Brain microvascular endothelial cell (primary cell): ENCODE data around the gene TM9SF4.

Experiments used
- DNase-seq: peaks from one replicate; pipeline ENCODE4 v3.0.0-alpha.2; 2020
- H3K27ac ChIP-seq: fragments of 250-450 bp; sonication (Bioruptor Pico); 2 replicates; pipeline ENCODE4 v1.5.1; 2020; ENCODE audit warnings: mild to moderate bottlenecking, moderate library complexity
- H3K27me3 ChIP-seq: fragments of 250-450 bp; sonication (Bioruptor Pico); replicated peaks from 2 replicates; pipeline ENCODE4 v1.5.1; 2020; ENCODE audit warnings: mild to moderate bottlenecking
- H3K36me3 ChIP-seq: fragments of 250-450 bp; sonication (Bioruptor Pico); replicated peaks from 2 replicates; pipeline ENCODE4 v1.5.1; 2020; ENCODE audit warnings: mild to moderate bottlenecking
- H3K4me3 ChIP-seq: 2 replicates; pipeline ENCODE4 v1.5.1; 2011; ENCODE audit warnings: low read depth, mild to moderate bottlenecking, control low read depth, low read length, moderate library complexity
- in situ Hi-C: cut with HindIII; loops from 2 replicates; pipeline ENCODE4 v1.10.0; 2017; ENCODE audit warnings: low sequenced_read_pairs, low pct_ligation_motif_present
- TF ChIP-seq, protein P1 (sequence below): IDR thresholded peaks from 2 replicates; pipeline ENCODE4 v1.5.1; 2011; ENCODE audit warnings: low read depth, mild to moderate bottlenecking, moderate library complexity, low read length, control low read depth, inconsistent platforms; ENCODE audit errors: missing control alignments

TM9SF4 gene

DNA sequence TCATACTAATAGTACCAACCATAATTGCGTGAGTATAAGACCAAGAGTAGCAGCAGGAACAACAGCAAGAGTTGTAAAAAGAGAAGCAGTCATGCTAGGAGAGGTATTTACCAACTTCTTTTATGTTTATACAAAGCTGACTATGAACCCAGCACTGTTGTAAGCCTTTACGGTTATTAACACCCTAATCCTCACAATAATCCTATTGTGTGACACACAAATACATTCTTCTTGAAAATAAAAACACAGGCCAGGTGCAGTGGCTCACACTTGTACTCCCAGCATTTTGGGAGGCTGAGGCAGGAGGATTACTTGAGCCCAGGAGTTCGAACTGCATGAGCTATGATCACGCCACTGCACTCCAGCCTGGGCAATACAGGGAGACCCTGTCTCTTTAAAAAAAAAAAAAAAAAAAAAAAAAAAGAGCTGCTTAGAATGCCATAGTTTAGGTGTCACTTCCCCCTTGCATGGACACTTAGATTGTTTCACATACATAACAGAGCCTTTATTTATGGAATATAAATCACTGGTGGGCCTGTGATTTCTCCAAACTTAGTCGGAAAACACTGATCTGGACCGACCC, 37.3 kb upstream of the TM9SF4 start:
- TF ChIP-seq, protein P1, sequence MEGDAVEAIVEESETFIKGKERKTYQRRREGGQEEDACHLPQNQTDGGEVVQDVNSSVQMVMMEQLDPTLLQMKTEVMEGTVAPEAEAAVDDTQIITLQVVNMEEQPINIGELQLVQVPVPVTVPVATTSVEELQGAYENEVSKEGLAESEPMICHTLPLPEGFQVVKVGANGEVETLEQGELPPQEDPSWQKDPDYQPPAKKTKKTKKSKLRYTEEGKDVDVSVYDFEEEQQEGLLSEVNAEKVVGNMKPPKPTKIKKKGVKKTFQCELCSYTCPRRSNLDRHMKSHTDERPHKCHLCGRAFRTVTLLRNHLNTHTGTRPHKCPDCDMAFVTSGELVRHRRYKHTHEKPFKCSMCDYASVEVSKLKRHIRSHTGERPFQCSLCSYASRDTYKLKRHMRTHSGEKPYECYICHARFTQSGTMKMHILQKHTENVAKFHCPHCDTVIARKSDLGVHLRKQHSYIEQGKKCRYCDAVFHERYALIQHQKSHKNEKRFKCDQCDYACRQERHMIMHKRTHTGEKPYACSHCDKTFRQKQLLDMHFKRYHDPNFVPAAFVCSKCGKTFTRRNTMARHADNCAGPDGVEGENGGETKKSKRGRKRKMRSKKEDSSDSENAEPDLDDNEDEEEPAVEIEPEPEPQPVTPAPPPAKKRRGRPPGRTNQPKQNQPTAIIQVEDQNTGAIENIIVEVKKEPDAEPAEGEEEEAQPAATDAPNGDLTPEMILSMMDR = no peak
- in situ Hi-C loops = no loop called here
- no peak overlapping the region for H3K27ac ChIP-seq
- DNase-seq = no peak
- H3K27me3 ChIP-seq = no peaks in the 10 kb centered on the region
- H3K4me3 ChIP-seq = no peak overlapping the region
- no peaks in the 10 kb centered on the region for H3K36me3 ChIP-seq

DNA sequence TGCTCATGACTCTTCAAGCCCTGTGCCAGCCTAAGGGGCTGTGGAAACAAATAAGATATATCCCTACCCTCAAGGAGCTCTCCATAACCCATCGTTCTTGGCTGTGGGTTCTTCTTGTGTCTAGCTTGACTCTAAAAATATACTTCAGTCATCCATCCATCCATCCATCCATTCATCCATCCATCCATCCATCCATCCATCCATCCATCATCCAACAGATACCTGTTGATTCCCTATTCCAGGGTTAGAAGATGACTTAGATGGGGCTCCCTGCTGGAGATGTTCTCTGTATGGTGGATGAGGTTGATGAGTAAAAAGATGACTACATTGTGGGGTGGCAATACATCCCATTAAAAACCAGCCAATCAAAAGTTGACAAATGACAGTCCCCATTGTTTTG, 34.0 kb upstream of the TM9SF4 start:
- TF ChIP-seq, protein P1 = no peak
- H3K27ac ChIP-seq = no peak overlapping the region
- no peak for DNase-seq
- H3K36me3 ChIP-seq = no peaks in the 10 kb centered on the region
- H3K4me3 ChIP-seq = no peak overlapping the region
- no peaks in the 10 kb centered on the region for H3K27me3 ChIP-seq
- in situ Hi-C loops = no loop called here

DNA sequence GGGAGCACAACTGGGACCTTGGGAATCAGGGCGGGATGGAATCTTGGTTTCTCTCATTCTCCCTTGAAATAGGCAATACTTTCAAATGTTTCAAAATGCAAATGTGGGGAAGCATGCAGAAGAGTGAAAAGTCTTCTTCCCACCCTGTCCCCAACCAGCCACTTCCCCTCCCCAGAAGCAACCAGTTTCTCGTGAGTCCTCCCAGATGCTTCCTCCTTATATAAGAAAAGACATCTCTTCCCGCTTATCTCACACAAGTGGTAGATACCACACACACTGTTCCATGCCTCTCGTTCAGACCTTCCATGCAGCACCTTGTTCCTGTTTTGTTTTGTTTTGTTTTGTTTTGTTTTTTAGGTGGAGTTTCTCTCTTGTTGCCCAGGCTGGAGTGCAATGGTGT, 32.3 kb upstream of the TM9SF4 start:
- Histone ChIP-seq H3K36me3 (no peaks in the 10 kb centered on the region), H3K27ac (no peak overlapping the region), H3K27me3 (no peaks in the 10 kb centered on the region), H3K4me3 (no peak overlapping the region)
- no peak for DNase-seq
- TF ChIP-seq, protein P1 = no peak
- in situ Hi-C loops = no loop called here

DNA sequence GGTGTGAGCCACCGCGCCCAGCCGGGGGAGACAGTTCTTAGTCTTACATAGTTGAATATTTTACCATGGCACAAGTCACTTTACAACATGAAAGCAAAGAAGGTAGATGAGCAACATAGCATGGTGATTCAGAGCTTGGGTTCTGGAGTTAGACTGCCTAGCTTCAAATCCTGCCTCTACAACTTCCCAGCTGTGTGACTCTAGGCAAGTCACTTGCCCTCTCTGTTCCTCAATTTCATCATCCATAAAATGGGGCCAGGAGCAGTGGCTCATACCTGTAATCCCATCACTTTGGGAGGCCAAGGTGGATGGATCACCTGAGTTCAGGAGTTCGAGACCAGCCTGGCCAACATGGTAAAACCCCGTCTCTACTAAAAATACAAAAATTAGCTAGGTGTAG, 31.2 kb upstream of the TM9SF4 start:
- peaks cover under 1% of the 10 kb centered on the region for H3K27me3 ChIP-seq
- TF ChIP-seq, protein P1 = no peak
- DNase-seq = no peak
- in situ Hi-C loops = no loop called here
- H3K36me3 ChIP-seq = no peaks in the 10 kb centered on the region
- H3K4me3 ChIP-seq = no peak overlapping the region
- H3K27ac ChIP-seq = no peak overlapping the region

DNA sequence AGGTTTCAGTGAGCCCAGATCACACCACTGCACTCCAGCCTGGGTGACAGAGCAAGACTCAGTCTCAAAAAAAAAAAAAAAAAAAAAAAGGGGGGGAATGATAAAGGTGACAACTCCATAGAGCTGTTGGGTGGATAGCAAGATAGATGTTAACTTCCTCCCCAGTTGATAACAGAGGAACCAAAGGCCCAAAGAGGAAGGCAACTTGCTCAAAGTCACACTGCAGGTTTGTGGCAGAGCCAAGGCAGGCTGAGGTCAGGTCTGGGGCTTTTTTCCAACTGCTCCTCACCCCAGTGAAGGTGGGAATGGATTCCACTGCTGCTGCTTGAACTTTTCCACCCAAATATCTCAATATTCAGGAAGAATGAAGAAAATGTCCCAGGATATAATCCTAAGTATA, 30.7 kb upstream of the TM9SF4 start:
- in situ Hi-C loops = no loop called here
- Histone ChIP-seq H3K4me3 (no peak overlapping the region), H3K27ac (no peak overlapping the region), H3K36me3 (no peaks in the 10 kb centered on the region), H3K27me3 (peaks cover 3% of the 10 kb centered on the region)
- no peak for DNase-seq
- TF ChIP-seq, protein P1 = no peak

DNA sequence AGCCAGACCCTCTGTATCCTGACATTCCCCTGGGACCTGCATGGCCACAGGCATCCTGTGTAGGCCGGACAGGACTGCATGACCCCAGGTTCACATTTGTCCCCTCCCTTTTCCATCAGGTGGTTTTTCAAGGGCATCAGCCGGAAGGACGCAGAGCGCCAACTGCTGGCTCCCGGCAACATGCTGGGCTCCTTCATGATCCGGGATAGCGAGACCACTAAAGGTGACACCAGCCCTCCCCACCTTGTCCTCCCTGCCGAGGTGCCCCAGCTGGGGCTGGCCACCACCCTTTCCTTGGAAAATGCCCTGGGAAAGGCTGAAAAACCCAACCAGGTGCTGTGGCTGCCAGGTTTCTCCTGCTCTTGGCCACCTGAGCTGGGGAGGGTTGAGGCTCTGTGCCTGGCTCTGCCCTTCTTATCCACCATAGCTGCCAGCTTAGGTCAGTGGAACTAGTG, 29.8 kb upstream of the TM9SF4 start:
- in situ Hi-C loops = no loop called here
- no peak overlapping the region for H3K4me3 ChIP-seq
- TF ChIP-seq, protein P1 = no peak
- H3K27me3 ChIP-seq = peaks cover 3% of the 10 kb centered on the region
- H3K27ac ChIP-seq = no peak overlapping the region
- DNase-seq = no peak
- no peaks in the 10 kb centered on the region for H3K36me3 ChIP-seq
